Stimulated activated CD8-positive, alpha-beta memory T cell treated with anti-CD3 and anti-CD28 coated beads, Interleukin-12 subunit alpha, Interleukin-12 subunit beta, amount 100 ng/mL, for 24 hours (primary cell): Measurements from ENCODE around the gene HLA-DMB.
"Not testable (repeated sequence)": the region's sequence is repeated elsewhere in the genome, so short reads cannot be mapped to it uniquely, and the experiment has no call there.

Experiments used
- DNase-seq: peaks from one replicate; pipeline ENCODE4 v3.0.0-alpha.2; 2020; ENCODE audit errors: extremely low read depth

HLA-DMB gene

GRCh38 chr6:32950010-32950409 lies 9.2 kb upstream of the HLA-DMB start:
- no peak for DNase-seq

GRCh38 chr6:32949113-32949512 lies 8.3 kb upstream of the HLA-DMB start:
- DNase-seq, result no peak

GRCh38 chr6:32947552-32948465 lies 7.0 kb upstream of the HLA-DMB start:
- DNase-seq, result no peak

- no peak for DNase-seq
Measured at GRCh38 chr6:32946893-32947292, 6.1 kb upstream of the HLA-DMB start.

DNA sequence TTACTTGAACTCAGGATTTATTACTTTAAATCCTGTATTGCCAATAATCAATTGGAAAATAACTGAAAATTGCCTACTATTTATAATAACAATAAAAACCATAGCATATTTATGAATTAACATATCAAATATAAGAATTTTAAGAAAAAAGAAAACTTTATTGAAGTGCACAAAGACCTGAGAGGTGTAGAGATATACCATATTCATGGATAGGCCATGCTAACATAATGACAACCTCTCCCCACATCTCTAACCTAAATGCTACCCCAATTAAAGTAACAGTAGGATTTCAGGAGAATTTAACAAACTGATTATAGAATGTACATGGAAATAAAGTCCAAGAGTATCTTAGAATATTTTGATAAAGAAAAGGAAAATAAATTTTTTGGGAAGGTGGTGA lies 5.1 kb upstream of the HLA-DMB start:
- no peak for DNase-seq

- DNase-seq, result no peak
Measured at GRCh38 chr6:32945108-32945760, 4.4 kb upstream of the HLA-DMB start.

- no peak for DNase-seq
Measured at GRCh38 chr6:32943864-32944649, 3.2 kb upstream of the HLA-DMB start.

- DNase-seq, result not testable (repeated sequence)
Measured at GRCh38 chr6:32942555-32943123, 1.8 kb upstream of the HLA-DMB start.

DNA sequence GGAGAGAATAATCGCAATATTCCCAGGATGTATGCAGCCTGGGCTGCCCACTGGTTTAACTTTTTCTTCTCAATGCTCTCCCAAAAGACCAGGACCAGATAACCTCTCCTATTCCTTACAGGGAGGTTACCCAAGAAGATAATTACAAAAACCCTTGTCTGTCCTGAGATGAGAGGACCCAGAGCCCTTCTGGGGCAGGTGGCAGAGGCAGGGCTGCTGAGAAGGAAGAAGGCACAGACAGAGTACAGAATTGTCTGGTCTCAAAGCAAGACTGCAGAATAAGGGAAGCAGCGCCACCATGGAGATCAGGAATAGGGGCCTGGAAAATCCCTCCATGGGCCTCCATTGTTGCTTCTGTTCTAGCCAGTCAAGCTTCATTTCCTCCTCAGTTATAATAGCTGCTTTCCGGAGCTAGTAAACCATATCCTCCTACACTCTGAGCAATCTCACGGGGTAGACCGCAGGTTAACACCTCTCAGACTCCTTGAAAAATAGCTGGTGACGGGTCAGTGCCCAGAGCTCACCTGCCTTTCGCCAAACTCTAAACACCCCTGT lies 463 bp upstream of the HLA-DMB start:
- no peak for DNase-seq

- DNase-seq, result no peak
Measured at GRCh38 chr6:32938494-32938893, 2.3 kb downstream of the HLA-DMB start.

DNA sequence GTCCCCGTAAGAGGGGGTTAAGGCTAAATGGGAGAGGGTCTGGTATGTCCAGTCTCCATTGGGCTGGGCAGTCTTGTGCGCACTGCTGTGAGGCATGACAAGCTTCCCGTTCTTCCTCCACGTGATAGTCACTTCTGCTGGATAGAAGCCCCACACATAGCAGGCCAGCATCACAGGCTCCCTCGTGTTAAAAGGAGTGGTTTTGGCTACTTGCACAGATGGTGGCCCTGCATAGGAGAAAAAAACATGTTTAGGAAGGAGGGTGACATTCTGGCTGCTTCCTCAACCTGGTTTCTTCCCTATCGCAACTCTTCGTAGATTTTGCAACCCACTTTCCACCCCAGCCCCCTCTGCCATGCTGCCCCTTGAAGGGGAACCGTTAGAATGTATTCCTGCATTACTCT lies 3.6 kb downstream of the HLA-DMB start:
- DNase-seq, result no peak

DNA sequence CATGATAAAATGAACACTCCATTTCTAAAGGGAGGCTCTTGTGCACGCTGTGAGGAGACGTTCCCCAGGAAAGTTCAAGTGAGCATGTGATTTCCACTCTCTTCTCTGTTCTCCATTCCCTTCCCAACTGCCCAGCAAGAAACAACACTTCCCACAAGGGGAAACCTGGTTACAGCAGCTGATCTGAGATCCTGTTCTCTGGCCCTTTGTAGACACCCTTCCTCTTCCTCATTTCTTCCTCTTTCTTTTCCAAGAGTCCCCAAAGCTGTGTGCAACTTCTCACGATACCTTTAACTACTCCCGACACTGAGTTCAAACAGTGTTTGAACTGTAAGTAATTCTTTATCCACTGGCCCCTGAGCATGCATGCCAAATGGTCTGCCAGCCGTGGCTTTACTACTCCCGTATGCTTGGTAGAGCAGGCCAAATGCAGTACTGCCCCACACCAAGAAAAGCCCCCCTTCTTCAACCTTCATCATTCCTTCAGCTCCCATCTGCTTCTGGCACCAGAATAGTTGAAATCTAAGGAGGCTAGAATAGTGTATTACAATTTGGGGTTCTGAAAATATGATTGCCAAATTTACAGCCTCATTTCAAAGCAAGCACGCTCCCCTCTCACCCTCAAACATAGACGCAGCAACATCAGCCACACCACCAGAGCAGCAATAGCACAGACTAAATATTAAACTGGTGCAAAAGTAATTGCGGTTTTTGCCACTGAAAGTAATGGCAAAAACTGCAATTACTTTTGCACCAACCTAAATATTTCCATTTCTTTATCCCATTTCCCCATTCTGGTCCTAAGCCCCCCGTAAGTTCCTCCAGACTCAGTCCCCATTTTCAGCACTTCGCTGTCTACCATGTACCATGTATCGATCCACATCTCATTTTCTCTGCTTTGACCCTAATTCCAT lies 4.3 kb downstream of the HLA-DMB start:
- DNase-seq, result no peak

DNA sequence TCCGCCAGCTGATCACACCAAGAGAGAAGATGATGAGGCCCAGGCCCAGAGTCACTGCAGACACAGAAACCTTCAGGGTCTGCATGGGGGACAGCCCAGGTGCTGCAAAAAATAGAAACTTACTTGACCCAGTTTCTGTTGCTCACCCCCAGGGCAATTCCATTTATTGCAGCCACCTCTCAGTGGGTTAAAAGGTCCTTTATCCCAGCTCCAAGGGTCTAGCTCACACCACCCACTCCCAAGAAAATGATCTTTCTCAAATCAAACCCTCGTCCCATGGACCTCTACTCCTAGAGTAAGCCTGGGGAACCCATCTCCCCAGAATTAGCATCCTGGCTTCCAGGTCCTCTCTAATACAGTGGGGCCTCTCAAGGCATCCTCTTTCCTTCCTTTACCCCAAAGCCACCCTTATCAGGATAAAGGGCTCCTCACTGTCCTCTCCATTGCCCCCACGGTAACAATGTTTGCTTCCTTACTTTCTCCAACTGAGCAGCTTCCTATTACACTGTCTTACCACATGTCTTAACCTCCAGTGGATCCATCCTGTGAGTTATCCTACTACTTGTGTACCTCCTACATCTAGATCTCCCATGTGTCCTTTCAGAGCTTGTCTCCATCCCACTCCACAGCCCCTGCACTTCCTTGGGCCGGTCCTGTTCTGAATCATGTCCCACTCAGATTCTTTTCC lies 5.1 kb downstream of the HLA-DMB start:
- DNase-seq, result no peak

GRCh38 chr6:32933661-32934085 lies 7.2 kb downstream of the HLA-DMB start:
- DNase-seq, result no peak

GRCh38 chr6:32932132-32932868 lies 8.5 kb downstream of the HLA-DMB start:
- DNase-seq, result no peak

GRCh38 chr6:32931211-32931610 lies 9.6 kb downstream of the HLA-DMB start:
- DNase-seq, result no peak

GRCh38 chr6:32922083-32922482 lies 18.7 kb downstream of the HLA-DMB start:
- DNase-seq, result no peak

DNA sequence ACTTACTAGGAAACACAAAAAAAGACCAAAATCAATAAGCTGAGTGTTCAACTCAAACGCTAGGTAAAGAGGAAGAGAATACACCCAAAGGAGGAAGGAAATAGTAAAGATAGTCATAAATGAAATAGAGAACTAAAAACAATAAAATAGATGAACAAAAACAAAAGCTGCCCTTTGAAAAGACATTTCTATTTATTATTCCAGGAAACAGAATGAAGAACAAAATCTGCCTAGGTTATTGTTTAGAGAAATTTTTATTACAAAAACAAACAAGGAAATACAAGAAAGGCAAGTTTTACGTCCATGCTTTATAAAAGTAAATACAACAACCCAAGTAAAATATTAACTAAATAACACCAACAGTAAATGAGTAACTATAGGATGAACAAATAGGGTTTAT lies 20.1 kb downstream of the HLA-DMB start:
- DNase-seq, result no peak

GRCh38 chr6:32912951-32913350 lies 27.9 kb downstream of the HLA-DMB start:
- no peak for DNase-seq
